Brain microvascular endothelial cell (primary cell): ENCODE data around the gene M1AP.

ENCODE experiments used
- DNase-seq: peaks from one replicate; pipeline ENCODE4 v3.0.0-alpha.2; 2020
- H3K27ac ChIP-seq: fragments of 250-450 bp; sonication (Bioruptor Pico); 2 replicates; pipeline ENCODE4 v1.5.1; 2020; ENCODE audit warnings: mild to moderate bottlenecking, moderate library complexity
- H3K27me3 ChIP-seq: fragments of 250-450 bp; sonication (Bioruptor Pico); replicated peaks from 2 replicates; pipeline ENCODE4 v1.5.1; 2020; ENCODE audit warnings: mild to moderate bottlenecking
- H3K36me3 ChIP-seq: fragments of 250-450 bp; sonication (Bioruptor Pico); replicated peaks from 2 replicates; pipeline ENCODE4 v1.5.1; 2020; ENCODE audit warnings: mild to moderate bottlenecking
- H3K4me3 ChIP-seq: 2 replicates; pipeline ENCODE4 v1.5.1; 2011; ENCODE audit warnings: low read depth, mild to moderate bottlenecking, control low read depth, low read length, moderate library complexity
- CTCF ChIP-seq: IDR thresholded peaks from 2 replicates; pipeline ENCODE4 v1.5.1; 2011; ENCODE audit warnings: low read depth, mild to moderate bottlenecking, moderate library complexity, low read length, control low read depth, inconsistent platforms; ENCODE audit errors: missing control alignments
- in situ Hi-C: cut with HindIII; loops from 2 replicates; pipeline ENCODE4 v1.10.0; 2017; ENCODE audit warnings: low sequenced_read_pairs, low pct_ligation_motif_present

M1AP gene

GRCh38 chr2:74559912-74560311 is 88.2 kb downstream of the M1AP start:
- in situ Hi-C loops, result no loop called here
- Histone ChIP-seq H3K36me3 (peaks cover 6% of the 10 kb centered on the region), H3K27ac (no peak overlapping the region), H3K4me3 (no peak overlapping the region), H3K27me3 (no peaks in the 10 kb centered on the region)
- DNase-seq, result no peak
- no peak for TF ChIP-seq CTCF

- in situ Hi-C loops, result no loop called here
- no peak for DNase-seq
- no peak for TF ChIP-seq CTCF
- Histone ChIP-seq H3K4me3 (no peak overlapping the region), H3K27me3 (no peaks in the 10 kb centered on the region), H3K36me3 (peaks cover 6% of the 10 kb centered on the region), H3K27ac (no peak overlapping the region)
Observed at GRCh38 chr2:74558284-74559230, 89.6 kb downstream of the M1AP start.

GRCh38 chr2:74556831-74557370 is 91.2 kb downstream of the M1AP start:
- H3K36me3 ChIP-seq, result peaks cover 6% of the 10 kb centered on the region
- H3K27me3 ChIP-seq, result no peaks in the 10 kb centered on the region
- in situ Hi-C loops, result no loop called here
- no peak overlapping the region for H3K27ac ChIP-seq
- DNase-seq, result no peak
- TF ChIP-seq CTCF, result no peak
- H3K4me3 ChIP-seq, result no peak overlapping the region

- no peak for TF ChIP-seq CTCF
Observed at GRCh38 chr2:74556159-74556558, 92.0 kb downstream of the M1AP start.

GRCh38 chr2:74555610-74556103 is 92.5 kb downstream of the M1AP start:
- no peak for DNase-seq
- Histone ChIP-seq H3K27ac (no peak overlapping the region), H3K4me3 (peak overlapping the region; percentile 90), H3K27me3 (no peaks in the 10 kb centered on the region), H3K36me3 (peaks cover 6% of the 10 kb centered on the region)
- TF ChIP-seq CTCF, result no peak
- in situ Hi-C loops, result no loop called here

More at GRCh38 chr2:74556159-74556558, 92.0 kb downstream of the M1AP start:
- Histone ChIP-seq H3K27me3 (no peaks in the 10 kb centered on the region), H3K36me3 (peaks cover 6% of the 10 kb centered on the region), H3K27ac (no peak overlapping the region), H3K4me3 (no peak overlapping the region)
- in situ Hi-C loops, result no loop called here
- DNase-seq, result no peak
